Measurements from ENCODE around the gene PERM1. TPM values are rescaled to one million over a fixed set of nuclear protein-coding genes. Genes with fewer than 3 reads are reported as not detected.
"Not testable (repeated sequence)": the region's sequence is repeated elsewhere in the genome, so short reads cannot be mapped to it uniquely, and the experiment has no call there.

Gene PERM1
- total and polyA plus RNA-seq, 2 experiments from 2014 or later, result 0.45 TPM; not detected in 1

DNA sequence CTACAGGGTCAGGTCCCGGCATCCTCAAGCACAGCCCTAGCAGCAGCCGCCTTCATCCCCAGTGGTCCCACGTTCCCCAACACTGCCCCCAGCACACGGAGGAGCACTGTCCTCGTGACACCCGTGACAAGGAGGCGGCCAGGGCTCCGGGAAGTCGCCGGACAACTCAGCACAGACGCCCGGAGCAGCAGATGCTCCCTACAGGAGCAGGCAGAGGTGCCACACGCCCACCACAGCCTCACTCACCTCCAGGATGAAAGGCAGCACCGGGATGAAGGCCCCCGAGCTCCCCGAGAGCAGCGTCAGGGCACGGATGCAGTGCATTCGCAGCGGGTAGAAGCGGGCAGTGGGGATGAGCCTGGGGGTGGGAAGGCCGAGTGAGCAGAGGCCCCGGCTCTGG, 31.0 kb downstream of the PERM1 start:
- Histone ChIP-seq H2AFZ (no peak overlapping the region), H4K20me1 (ENCODE audit: insufficient read depth) (no peaks in the 10 kb centered on the region), H3K27ac (no peak overlapping the region), H3K9me2 (ENCODE audit: insufficient read depth) (no peaks in the 10 kb centered on the region), H3K27me3 (replicated peaks; ENCODE audit: insufficient read depth) (no peaks in the 10 kb centered on the region), H3K4me3 (no peak overlapping the region), H3F3A (ENCODE audit: insufficient read depth) (no peaks in the 10 kb centered on the region), H3K9me3 (ENCODE audit: low read depth) (no peaks in the 10 kb centered on the region), H3K4me2 (ENCODE audit: unreplicated experiment) (no peak overlapping the region), H3K36me3 (ENCODE audit: low read depth) (no peaks in the 10 kb centered on the region; the same call in 1 of the 2 replicates), H3K4me1 (ENCODE audit: insufficient read depth) (no peaks in the 10 kb centered on the region), H3K79me2 (ENCODE audit: insufficient read depth) (no peaks in the 10 kb centered on the region), H3K9ac (no peak overlapping the region)
- no peak for TF ChIP-seq EZH2 (IDR thresholded peaks at IDR 0.05; ENCODE audit: insufficient read depth, poor library complexity, severe bottlenecking)
- no peak for TF ChIP-seq EZH2phosphoT487 (IDR thresholded peaks at IDR 0.05; ENCODE audit: insufficient read depth, low read depth)
- in situ Hi-C loops (cut with MboI), result no loop called here
- 90 to 95% methylated on average over 13 to 23 of the region's 23 CpGs for WGBS, 2 experiments (ENCODE audit: low coverage in 1 of 2, low lambda C conversion rate in 2 of 2, missing lambda C conversion rate in 2 of 2)
- no peak for DNase-seq

DNA sequence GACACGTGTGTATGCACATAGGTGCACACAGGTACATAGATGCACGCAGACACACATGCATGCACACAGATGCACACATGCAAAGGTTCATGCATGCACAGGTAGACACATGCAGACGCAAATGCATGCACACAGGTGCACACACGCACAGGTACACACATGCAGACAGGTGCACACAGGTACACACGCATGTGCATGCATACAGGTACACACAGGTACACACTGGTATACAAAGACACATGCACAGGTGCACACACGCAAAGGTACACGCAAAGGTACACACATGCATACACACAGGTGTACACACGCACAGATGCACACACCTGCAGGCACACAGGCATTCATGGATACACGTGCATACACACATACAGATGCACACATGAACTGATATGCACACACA, 31.6 kb downstream of the PERM1 start:
- WGBS, 2 experiments (ENCODE audit: low coverage in 1 of 2, low lambda C conversion rate in 2 of 2, missing lambda C conversion rate in 2 of 2), result 88 to 92% methylated on average over 9 of the region's 9 CpGs
- Histone ChIP-seq H3K9me2 (ENCODE audit: insufficient read depth) (no peaks in the 10 kb centered on the region), H2AFZ (no peak overlapping the region), H3K79me2 (ENCODE audit: insufficient read depth) (no peaks in the 10 kb centered on the region), H4K20me1 (ENCODE audit: insufficient read depth) (no peaks in the 10 kb centered on the region), H3K27me3 (replicated peaks; ENCODE audit: insufficient read depth) (no peaks in the 10 kb centered on the region), H3K9me3 (ENCODE audit: low read depth) (no peaks in the 10 kb centered on the region), H3K36me3 (ENCODE audit: low read depth) (no peaks in the 10 kb centered on the region), H3K4me1 (ENCODE audit: insufficient read depth) (no peaks in the 10 kb centered on the region), H3K4me3 (no peak overlapping the region), H3F3A (ENCODE audit: insufficient read depth) (no peaks in the 10 kb centered on the region), H3K27ac (no peak overlapping the region), H3K9ac (no peak overlapping the region), H3K4me2 (ENCODE audit: unreplicated experiment) (no peak overlapping the region)
- TF ChIP-seq EZH2 (IDR thresholded peaks at IDR 0.05; ENCODE audit: insufficient read depth, poor library complexity, severe bottlenecking), result no peak
- TF ChIP-seq EZH2phosphoT487 (IDR thresholded peaks at IDR 0.05; ENCODE audit: insufficient read depth, low read depth), result no peak
- no peak for DNase-seq
- in situ Hi-C loops (cut with MboI), result no loop called here

GRCh38 chr1:947958-948357, 33.9 kb downstream of the PERM1 start:
- no peak overlapping the region for H3K9ac ChIP-seq
- peaks cover 16% of the 10 kb centered on the region; the same call in 1 of the 2 replicates for H3F3A ChIP-seq (ENCODE audit: insufficient read depth)
- in situ Hi-C loops (cut with MboI), result no loop called here
- H3K36me3 ChIP-seq (ENCODE audit: low read depth), result no peaks in the 10 kb centered on the region
- no peak overlapping the region for H3K27ac ChIP-seq
- H4K20me1 ChIP-seq (ENCODE audit: insufficient read depth), result no peaks in the 10 kb centered on the region
- no peak for DNase-seq
- TF ChIP-seq EZH2 (IDR thresholded peaks at IDR 0.05; ENCODE audit: insufficient read depth, poor library complexity, severe bottlenecking) (no peak), EZH2phosphoT487 (IDR thresholded peaks at IDR 0.05; ENCODE audit: insufficient read depth, low read depth) (no peak)
- H3K79me2 ChIP-seq (ENCODE audit: insufficient read depth), result no peaks in the 10 kb centered on the region
- H3K4me3 ChIP-seq, result no peak overlapping the region
- H3K9me2 ChIP-seq (ENCODE audit: insufficient read depth), result no peaks in the 10 kb centered on the region
- H3K9me3 ChIP-seq (ENCODE audit: low read depth), result no peaks in the 10 kb centered on the region
- H2AFZ ChIP-seq, result no peak overlapping the region
- no peak overlapping the region for H3K4me2 ChIP-seq (ENCODE audit: unreplicated experiment)
- no peaks in the 10 kb centered on the region for H3K4me1 ChIP-seq (ENCODE audit: insufficient read depth)
- H3K27me3 ChIP-seq (replicated peaks; ENCODE audit: insufficient read depth), result no peaks in the 10 kb centered on the region
- WGBS, 2 experiments (ENCODE audit: low coverage in 1 of 2, low lambda C conversion rate in 2 of 2, missing lambda C conversion rate in 2 of 2), result 97 to 98% methylated on average over 15 of the region's 15 CpGs

- in situ Hi-C loops (cut with MboI); H3K9me2 ChIP-seq (ENCODE audit: insufficient read depth); H3K9me3 ChIP-seq (ENCODE audit: low read depth); H3K9ac ChIP-seq; H2AFZ ChIP-seq; H3K4me3 ChIP-seq; H3K27ac ChIP-seq; H4K20me1 ChIP-seq (ENCODE audit: insufficient read depth); H3K4me2 ChIP-seq (ENCODE audit: unreplicated experiment); DNase-seq; H3K4me1 ChIP-seq (ENCODE audit: insufficient read depth); H3K36me3 ChIP-seq (ENCODE audit: low read depth); H3K27me3 ChIP-seq (replicated peaks; ENCODE audit: insufficient read depth); H3K79me2 ChIP-seq (ENCODE audit: insufficient read depth): not testable (repeated sequence)
- WGBS, 2 experiments (ENCODE audit: low coverage in 1 of 2, low lambda C conversion rate in 2 of 2, missing lambda C conversion rate in 2 of 2), result 93% methylated on average over 13 of the region's 13 CpGs
- peaks cover 16% of the 10 kb centered on the region; the same call in 1 of the 2 replicates for H3F3A ChIP-seq (ENCODE audit: insufficient read depth)
Observed at GRCh38 chr1:946811-947210, 35.1 kb downstream of the PERM1 start.

Data from GM23248 (cell line).